NB4 (cell line): ENCODE data around the gene C18orf32.

ENCODE experiments used
- DNase-seq: peaks from one replicate; pipeline ENCODE4 v3.0.0; 2010; ENCODE audit warnings: low read depth
- H3K4me3 ChIP-seq: one replicate; pipeline ENCODE4 v1.5.1; 2011; ENCODE audit warnings: mild to moderate bottlenecking, low read depth, low read length, moderate library complexity
- MYC ChIP-seq: IDR thresholded peaks from 2 replicates; pipeline ENCODE4 v1.6.1; 2011; ENCODE audit warnings: low read depth, low read length
- POLR2A ChIP-seq: IDR thresholded peaks from 2 replicates; pipeline ENCODE4 v1.6.1; 2011; ENCODE audit warnings: mild to moderate bottlenecking; ENCODE audit not compliant: insufficient read length; ENCODE audit errors: extremely low read depth
- TF ChIP-seq, protein P1 (sequence below): IDR thresholded peaks from one replicate; pipeline ENCODE4 v1.5.1; 2012; ENCODE audit warnings: low read depth, low read length
- TF ChIP-seq, protein P2 (sequence below): IDR thresholded peaks from 2 replicates; pipeline ENCODE4 v1.6.1; 2011; ENCODE audit warnings: low read depth, low read length

C18orf32 gene

DNA sequence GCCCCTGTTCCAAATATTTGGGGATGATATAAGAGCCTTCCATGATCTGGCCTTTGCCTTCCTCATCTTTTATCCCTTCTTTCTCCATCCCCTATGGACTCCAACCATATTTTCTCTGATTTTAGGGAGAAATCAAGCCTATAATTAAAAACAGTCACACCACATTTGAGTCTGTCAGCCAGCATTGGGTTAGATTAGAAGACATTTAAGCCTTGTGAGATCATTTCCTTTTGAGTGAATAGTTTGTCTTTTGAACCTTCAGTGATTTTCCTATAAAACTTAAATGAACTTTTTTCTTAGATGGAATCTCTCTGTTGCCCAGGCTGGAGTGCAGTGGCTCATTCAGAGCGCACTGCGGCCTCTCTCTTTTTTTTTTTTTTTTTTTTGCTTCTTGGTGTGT lies 7.6 kb upstream of the C18orf32 start:
- DNase-seq = no peak
- TF ChIP-seq MYC (no peak), POLR2A (no peak)
- TF ChIP-seq, protein P1, sequence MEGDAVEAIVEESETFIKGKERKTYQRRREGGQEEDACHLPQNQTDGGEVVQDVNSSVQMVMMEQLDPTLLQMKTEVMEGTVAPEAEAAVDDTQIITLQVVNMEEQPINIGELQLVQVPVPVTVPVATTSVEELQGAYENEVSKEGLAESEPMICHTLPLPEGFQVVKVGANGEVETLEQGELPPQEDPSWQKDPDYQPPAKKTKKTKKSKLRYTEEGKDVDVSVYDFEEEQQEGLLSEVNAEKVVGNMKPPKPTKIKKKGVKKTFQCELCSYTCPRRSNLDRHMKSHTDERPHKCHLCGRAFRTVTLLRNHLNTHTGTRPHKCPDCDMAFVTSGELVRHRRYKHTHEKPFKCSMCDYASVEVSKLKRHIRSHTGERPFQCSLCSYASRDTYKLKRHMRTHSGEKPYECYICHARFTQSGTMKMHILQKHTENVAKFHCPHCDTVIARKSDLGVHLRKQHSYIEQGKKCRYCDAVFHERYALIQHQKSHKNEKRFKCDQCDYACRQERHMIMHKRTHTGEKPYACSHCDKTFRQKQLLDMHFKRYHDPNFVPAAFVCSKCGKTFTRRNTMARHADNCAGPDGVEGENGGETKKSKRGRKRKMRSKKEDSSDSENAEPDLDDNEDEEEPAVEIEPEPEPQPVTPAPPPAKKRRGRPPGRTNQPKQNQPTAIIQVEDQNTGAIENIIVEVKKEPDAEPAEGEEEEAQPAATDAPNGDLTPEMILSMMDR = no peak
- TF ChIP-seq, protein P2, sequence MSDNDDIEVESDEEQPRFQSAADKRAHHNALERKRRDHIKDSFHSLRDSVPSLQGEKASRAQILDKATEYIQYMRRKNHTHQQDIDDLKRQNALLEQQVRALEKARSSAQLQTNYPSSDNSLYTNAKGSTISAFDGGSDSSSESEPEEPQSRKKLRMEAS = no peak

DNA sequence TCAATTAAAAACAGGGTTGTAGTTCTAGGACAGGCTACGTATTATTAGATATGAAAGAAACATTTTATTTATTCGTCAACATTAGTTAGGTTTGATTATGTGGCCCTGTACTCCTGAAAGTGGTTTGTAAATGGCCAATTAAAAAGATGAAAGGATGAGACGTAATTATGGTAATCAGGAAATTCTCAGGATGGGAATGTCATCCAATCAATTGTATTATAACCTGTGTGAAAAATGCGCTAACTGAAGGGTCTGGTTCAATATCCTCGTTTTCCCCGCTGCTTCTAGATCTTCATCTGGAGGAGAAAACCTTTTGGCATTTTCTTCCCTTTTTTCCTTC lies 5.6 kb upstream of the C18orf32 start:
- TF ChIP-seq, protein P1 = no peak
- TF ChIP-seq, protein P2 = no peak
- TF ChIP-seq POLR2A (no peak), MYC (no peak)
- H3K4me3 ChIP-seq = no peak overlapping the region
- DNase-seq = no peak

More for the DNA sequence above, 7.6 kb upstream of the C18orf32 start:
- no peak overlapping the region for H3K4me3 ChIP-seq

DNA sequence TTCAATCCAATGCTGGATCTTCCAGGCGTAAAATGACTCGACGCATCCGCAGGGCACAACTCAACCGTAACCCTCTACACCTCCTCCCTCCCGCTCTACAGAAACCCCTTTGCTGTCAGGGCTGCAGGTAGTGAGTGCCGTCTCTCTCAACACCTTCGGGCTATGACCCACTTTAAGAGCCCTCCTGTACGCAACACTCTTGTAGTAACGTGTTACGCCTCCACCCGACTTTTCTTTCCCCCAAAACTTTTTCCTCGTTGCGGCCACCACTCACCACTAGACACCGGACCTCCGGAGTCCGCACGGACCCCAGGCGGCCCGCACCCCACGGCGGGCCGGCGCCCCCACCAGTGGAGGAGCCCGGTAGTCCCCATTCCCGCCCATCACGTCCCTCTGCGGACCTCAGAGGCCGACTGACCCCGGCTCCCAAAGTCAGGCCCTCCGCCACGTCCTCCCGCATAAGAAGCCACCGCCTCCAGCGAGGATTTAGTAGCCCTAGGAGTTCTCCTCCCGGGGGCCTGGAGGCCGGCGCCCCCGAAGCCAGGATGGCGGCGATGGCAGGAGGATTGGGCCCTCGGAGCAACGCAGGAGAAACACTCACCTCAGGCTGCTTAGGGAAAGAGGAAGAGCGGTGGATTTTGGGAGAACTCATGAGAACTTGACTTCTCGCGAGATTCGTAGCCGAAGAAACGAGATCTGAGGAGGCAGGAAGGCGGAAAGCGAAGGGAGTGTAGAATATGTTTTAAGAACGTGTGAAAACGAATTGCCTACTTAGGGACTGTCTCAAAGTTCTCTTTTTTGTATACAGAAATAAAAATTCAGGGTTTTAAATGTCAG lies 5.0 kb upstream of the C18orf32 start, which contains the start of gene RPL17:
Gene RPL17, minus strand, starts transcription at position 609 of the 837 bp plus-strand sequence.
- DNase-seq = peak; percentile 98
- H3K4me3 ChIP-seq = peak within 1 kb of the TSS; percentile 97
- TF ChIP-seq, protein P1 = no peak
- TF ChIP-seq POLR2A (peak; percentile 95), MYC (peak; percentile 87)
- TF ChIP-seq, protein P2 = peak; percentile 63

DNA sequence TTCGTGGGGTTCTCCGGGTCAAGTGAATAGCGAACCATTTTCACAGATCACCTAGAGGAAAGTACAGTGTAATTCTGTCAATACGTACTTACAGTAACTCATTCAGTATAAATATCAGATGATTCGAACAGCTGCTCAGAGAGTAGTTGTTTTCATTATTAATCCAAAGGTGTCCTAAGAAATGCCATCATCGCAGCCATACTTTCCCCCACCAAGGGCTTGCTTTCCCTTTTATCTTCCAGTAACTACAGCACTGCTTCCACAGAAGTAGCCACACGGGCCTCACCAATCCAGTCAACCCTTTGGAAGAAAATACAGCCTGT lies 4.5 kb upstream of the C18orf32 start:
- peak overlapping the region; percentile 97 for H3K4me3 ChIP-seq
- TF ChIP-seq, protein P2 = no peak
- TF ChIP-seq, protein P1 = no peak
- TF ChIP-seq MYC (no peak), POLR2A (no peak)
- no peak for DNase-seq

GRCh38 chr18:49490246-49490762 lies 3.3 kb upstream of the C18orf32 start:
- DNase-seq = no peak
- peak overlapping the region; percentile 97 for H3K4me3 ChIP-seq
- TF ChIP-seq MYC (no peak), POLR2A (no peak)
- TF ChIP-seq, protein P1 = no peak
- TF ChIP-seq, protein P2 = no peak
